Peyer's patch (tissue), 4 donors: ENCODE measurements around the gene B4GALNT1.

Experiments
- POLR2A ChIP-seq, 2 donors: fragments of 450-650 bp; IDR thresholded peaks; one replicate each; pipeline ENCODE4 v1.5.1; 2017; ENCODE audit warnings: antibody characterized with exemption in 2 of 2, mild to moderate bottlenecking in 2 of 2, moderate library complexity in 2 of 2
- TF ChIP-seq, protein P1 (sequence below), 6 experiments: fragments of 450-650 bp in 4 of 6; fragments of 200-600 bp in 2 of 6; sonication (generic) in 1 of 6; IDR thresholded peaks; one replicate each; pipeline ENCODE4 v1.5.1; 2017 to 2019; ENCODE audit warnings: antibody characterized with exemption in 6 of 6, mild to moderate bottlenecking in 3 of 6, moderate library complexity in 1 of 6

DNA sequence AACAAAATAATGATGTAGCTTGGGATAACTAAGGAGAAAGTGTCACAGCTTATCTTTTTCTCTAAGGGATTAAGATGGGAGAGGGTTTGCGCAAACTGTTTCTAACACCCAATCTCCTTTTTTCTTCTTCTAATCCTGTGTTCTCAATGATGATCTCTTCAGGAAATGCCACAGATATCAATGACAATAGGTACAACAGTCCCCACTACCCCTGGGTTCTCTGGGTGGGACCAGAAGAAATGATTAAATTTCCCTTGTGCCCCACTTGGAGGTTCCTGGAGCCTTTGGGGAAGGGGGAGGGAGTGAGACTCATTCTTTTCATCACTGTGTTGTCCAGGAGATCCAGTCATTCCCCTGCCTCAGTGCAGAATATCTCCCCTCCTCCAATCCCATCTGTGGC lies 50.6 kb downstream of the B4GALNT1 start:
- TF ChIP-seq, protein P1, sequence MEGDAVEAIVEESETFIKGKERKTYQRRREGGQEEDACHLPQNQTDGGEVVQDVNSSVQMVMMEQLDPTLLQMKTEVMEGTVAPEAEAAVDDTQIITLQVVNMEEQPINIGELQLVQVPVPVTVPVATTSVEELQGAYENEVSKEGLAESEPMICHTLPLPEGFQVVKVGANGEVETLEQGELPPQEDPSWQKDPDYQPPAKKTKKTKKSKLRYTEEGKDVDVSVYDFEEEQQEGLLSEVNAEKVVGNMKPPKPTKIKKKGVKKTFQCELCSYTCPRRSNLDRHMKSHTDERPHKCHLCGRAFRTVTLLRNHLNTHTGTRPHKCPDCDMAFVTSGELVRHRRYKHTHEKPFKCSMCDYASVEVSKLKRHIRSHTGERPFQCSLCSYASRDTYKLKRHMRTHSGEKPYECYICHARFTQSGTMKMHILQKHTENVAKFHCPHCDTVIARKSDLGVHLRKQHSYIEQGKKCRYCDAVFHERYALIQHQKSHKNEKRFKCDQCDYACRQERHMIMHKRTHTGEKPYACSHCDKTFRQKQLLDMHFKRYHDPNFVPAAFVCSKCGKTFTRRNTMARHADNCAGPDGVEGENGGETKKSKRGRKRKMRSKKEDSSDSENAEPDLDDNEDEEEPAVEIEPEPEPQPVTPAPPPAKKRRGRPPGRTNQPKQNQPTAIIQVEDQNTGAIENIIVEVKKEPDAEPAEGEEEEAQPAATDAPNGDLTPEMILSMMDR (IDR thresholded peaks at IDR 0.05): no peak
- no peak for TF ChIP-seq POLR2A (IDR thresholded peaks at IDR 0.05)
